Progenitor cell of endocrine pancreas (in vitro differentiated cells): ENCODE data around the gene POP7. TPM values are rescaled to one million over a fixed set of nuclear protein-coding genes. Genes with fewer than 3 reads are reported as not detected.

Experiments
- DNase-seq: peaks from one replicate; pipeline ENCODE4 v3.0.0; 2021; ENCODE audit warnings: low spot score; ENCODE audit not compliant: unreplicated experiment
- H3K27ac Mint-ChIP-seq: 2 replicates; pipeline ENCODE4 v1.8.0; 2021; ENCODE audit warnings: mild to moderate bottlenecking, moderate library complexity, mixed read lengths
- H3K27me3 Mint-ChIP-seq: 2 replicates; pipeline ENCODE4 v1.8.0; 2021; ENCODE audit warnings: mixed read lengths
- H3K36me3 Mint-ChIP-seq: 2 replicates; pipeline ENCODE4 v1.8.0; 2022; ENCODE audit warnings: mixed read lengths; ENCODE audit not compliant: insufficient read depth
- H3K4me1 Mint-ChIP-seq: 2 replicates; pipeline ENCODE4 v1.8.0; 2021; ENCODE audit warnings: low read depth, mixed read lengths
- H3K4me3 Mint-ChIP-seq: 2 replicates; pipeline ENCODE4 v1.8.0; 2021; ENCODE audit warnings: low read depth, mild to moderate bottlenecking, moderate library complexity, mixed read lengths
- H3K9me3 Mint-ChIP-seq: 2 replicates; pipeline ENCODE4 v1.8.0; 2021; ENCODE audit warnings: low read depth, mixed read lengths
- total RNA-seq: library from RNA; stranded (reverse); gene quantifications from 2 replicates; pipeline ENCODE4 v1.2.1, GENCODE V29; 2021
- TF ChIP-seq, protein P1 (sequence below): fragments of 200-600 bp; sonication (generic); IDR thresholded peaks from one replicate; pipeline ENCODE4 v1.5.0; 2021; ENCODE audit warnings: antibody characterized with exemption, mild to moderate bottlenecking; ENCODE audit not compliant: unreplicated experiment

The POP7 gene
- total RNA-seq, 1 donor from 2014 or later, result 33.7 TPM

DNA sequence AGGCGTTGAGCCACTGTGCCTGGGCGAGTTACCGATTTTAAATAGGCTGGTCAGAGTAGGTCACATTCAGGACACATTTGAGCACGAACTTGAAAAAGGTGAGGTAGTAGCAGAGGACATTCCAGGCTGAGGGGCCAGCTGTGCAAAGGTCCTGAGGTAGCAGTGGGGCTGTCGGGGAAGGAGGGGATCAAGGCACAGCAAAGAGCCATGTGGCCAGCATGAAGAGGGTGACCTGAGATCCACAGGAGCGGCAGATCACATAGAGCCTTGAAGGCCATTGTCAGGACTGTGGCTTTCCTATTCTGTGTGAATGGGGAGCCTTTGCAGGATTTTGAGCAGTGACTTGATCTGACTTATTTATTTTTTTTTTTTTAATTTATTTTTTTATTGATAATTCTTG is 34.0 kb downstream of the POP7 start:
- H3K4me3 Mint-ChIP-seq, result no peak overlapping the region
- peaks cover 2% of the 10 kb centered on the region for H3K36me3 Mint-ChIP-seq
- H3K27ac Mint-ChIP-seq, result peak overlapping the region; percentile 10
- no peaks in the 10 kb centered on the region for H3K4me1 Mint-ChIP-seq
- H3K9me3 Mint-ChIP-seq, result peaks cover 6% of the 10 kb centered on the region
- DNase-seq, result no peak
- no peaks in the 10 kb centered on the region for H3K27me3 Mint-ChIP-seq
- TF ChIP-seq, protein P1, sequence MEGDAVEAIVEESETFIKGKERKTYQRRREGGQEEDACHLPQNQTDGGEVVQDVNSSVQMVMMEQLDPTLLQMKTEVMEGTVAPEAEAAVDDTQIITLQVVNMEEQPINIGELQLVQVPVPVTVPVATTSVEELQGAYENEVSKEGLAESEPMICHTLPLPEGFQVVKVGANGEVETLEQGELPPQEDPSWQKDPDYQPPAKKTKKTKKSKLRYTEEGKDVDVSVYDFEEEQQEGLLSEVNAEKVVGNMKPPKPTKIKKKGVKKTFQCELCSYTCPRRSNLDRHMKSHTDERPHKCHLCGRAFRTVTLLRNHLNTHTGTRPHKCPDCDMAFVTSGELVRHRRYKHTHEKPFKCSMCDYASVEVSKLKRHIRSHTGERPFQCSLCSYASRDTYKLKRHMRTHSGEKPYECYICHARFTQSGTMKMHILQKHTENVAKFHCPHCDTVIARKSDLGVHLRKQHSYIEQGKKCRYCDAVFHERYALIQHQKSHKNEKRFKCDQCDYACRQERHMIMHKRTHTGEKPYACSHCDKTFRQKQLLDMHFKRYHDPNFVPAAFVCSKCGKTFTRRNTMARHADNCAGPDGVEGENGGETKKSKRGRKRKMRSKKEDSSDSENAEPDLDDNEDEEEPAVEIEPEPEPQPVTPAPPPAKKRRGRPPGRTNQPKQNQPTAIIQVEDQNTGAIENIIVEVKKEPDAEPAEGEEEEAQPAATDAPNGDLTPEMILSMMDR, result no peak

DNA sequence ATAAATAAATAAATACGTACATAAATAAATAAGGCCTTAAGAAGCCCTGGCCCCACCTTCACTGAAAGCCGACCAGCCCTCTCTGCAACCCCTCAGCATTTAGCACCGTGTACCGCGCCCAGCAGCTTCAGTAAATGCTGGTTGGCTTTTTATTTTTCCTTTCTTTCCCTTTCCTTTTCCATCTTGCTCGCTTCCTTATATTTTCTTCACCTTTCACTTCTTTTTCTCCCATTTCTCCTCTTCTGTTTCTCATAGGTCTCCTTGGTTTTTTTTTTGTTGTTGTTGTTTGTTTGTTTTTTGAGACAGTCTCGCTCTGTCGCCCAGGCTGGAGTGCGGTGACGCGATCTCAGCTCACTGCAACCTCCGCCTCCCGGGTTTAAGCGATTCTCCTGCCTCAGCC is 38.7 kb downstream of the POP7 start:
- Mint-ChIP-seq H3K36me3 (peaks cover 2% of the 10 kb centered on the region), H3K4me3 (no peak overlapping the region), H3K4me1 (no peaks in the 10 kb centered on the region), H3K9me3 (peaks cover 6% of the 10 kb centered on the region), H3K27ac (no peak overlapping the region), H3K27me3 (peaks cover 3% of the 10 kb centered on the region)
- TF ChIP-seq, protein P1, result no peak
- no peak for DNase-seq

GRCh38 chr7:100745184-100745583 is 39.3 kb downstream of the POP7 start:
- Mint-ChIP-seq H3K4me1 (no peaks in the 10 kb centered on the region), H3K27me3 (peaks cover 3% of the 10 kb centered on the region), H3K27ac (no peak overlapping the region), H3K9me3 (peaks cover 6% of the 10 kb centered on the region), H3K4me3 (no peak overlapping the region), H3K36me3 (peaks cover 2% of the 10 kb centered on the region)
- TF ChIP-seq, protein P1, result no peak
- DNase-seq, result no peak

GRCh38 chr7:100752994-100753393 is 47.1 kb downstream of the POP7 start:
- Mint-ChIP-seq H3K27me3 (peaks cover 26% of the 10 kb centered on the region), H3K36me3 (no peaks in the 10 kb centered on the region), H3K27ac (no peak overlapping the region), H3K4me3 (no peak overlapping the region), H3K4me1 (no peaks in the 10 kb centered on the region), H3K9me3 (no peaks in the 10 kb centered on the region)
- no peak for DNase-seq
- TF ChIP-seq, protein P1, result no peak

- no peak overlapping the region for H3K4me3 Mint-ChIP-seq
- no peak overlapping the region for H3K27ac Mint-ChIP-seq
- no peaks in the 10 kb centered on the region for H3K9me3 Mint-ChIP-seq
- DNase-seq, result no peak
- H3K4me1 Mint-ChIP-seq, result no peaks in the 10 kb centered on the region
- no peaks in the 10 kb centered on the region for H3K36me3 Mint-ChIP-seq
- H3K27me3 Mint-ChIP-seq, result peaks cover 26% of the 10 kb centered on the region
- TF ChIP-seq, protein P1, result no peak
Observed at GRCh38 chr7:100753750-100754149, 47.8 kb downstream of the POP7 start.

Other genes starting within 250 kb of the POP7 start
- gene SPACDR, start 241.9 kb upstream of the POP7 start, total RNA-seq, result 0.67 and 1.7 TPM in 2 replicates
- 27.9 and 32.2 TPM in 2 replicates for gene TSC22D4, start 226.9 kb upstream of the POP7 start, total RNA-seq
- gene NYAP1, start 222.2 kb upstream of the POP7 start, total RNA-seq, result 4.6 and 4.9 TPM in 2 replicates
- gene AGFG2, start 166.9 kb upstream of the POP7 start, total RNA-seq, result 9.8 and 10.3 TPM in 2 replicates
- 7.7 and 8.1 TPM in 2 replicates for gene SAP25, start 132.2 kb upstream of the POP7 start, total RNA-seq
- 76.6 and 82.7 TPM in 2 replicates for gene LRCH4, start 120.0 kb upstream of the POP7 start, total RNA-seq
- 0.41 and 1.2 TPM in 2 replicates for gene FBXO24, start 119.8 kb upstream of the POP7 start, total RNA-seq
- gene PCOLCE, start 103.8 kb upstream of the POP7 start, total RNA-seq, result 16.1 and 20.3 TPM in 2 replicates
- 27.1 and 27.9 TPM in 2 replicates for gene MOSPD3, start 93.6 kb upstream of the POP7 start, total RNA-seq
- gene TFR2, start 64.6 kb upstream of the POP7 start, total RNA-seq, result 0.62 and 0.93 TPM in 2 replicates
- 4.1 and 4.2 TPM in 2 replicates for gene ACTL6B, start 49.7 kb upstream of the POP7 start, total RNA-seq
- 160 and 167 TPM in 2 replicates for gene GNB2, start 32.4 kb upstream of the POP7 start, total RNA-seq
- 89.3 and 95.1 TPM in 2 replicates for gene GIGYF1, start 11.9 kb upstream of the POP7 start, total RNA-seq
- 0.22 and 0.29 TPM in 2 replicates for gene EPO, start 14.3 kb downstream of the POP7 start, total RNA-seq
- not detected in 2 replicates for gene ZAN, start 27.5 kb downstream of the POP7 start, total RNA-seq
- gene EPHB4, start 121.4 kb downstream of the POP7 start, total RNA-seq, result 164 TPM in 2 replicates
- 57.9 and 62.6 TPM in 2 replicates for gene SLC12A9, start 146.6 kb downstream of the POP7 start, total RNA-seq
- gene TRIP6, start 161.3 kb downstream of the POP7 start, total RNA-seq, result 76.9 and 87.0 TPM in 2 replicates
- gene SRRT, start 169.0 kb downstream of the POP7 start, total RNA-seq, result 293 and 302 TPM in 2 replicates
- 2.3 and 3.5 TPM in 2 replicates for gene UFSP1, start 183.6 kb downstream of the POP7 start, total RNA-seq
- gene ACHE, start 189.8 kb downstream of the POP7 start, total RNA-seq, result 4.0 and 5.1 TPM in 2 replicates
- gene MUC3A, start 243.4 kb downstream of the POP7 start, total RNA-seq, result 2.0 and 2.1 TPM in 2 replicates